WTC11 (cell line): ENCODE data around the gene LCE1D. TPM values are rescaled to one million over a fixed set of nuclear protein-coding genes. Genes with fewer than 3 reads are reported as not detected.

Experiments used
- ATAC-seq: fragments of 200-7000 bp; cut with Tn5 transposase; 2 replicates; pipeline ENCODE4 v1.10.0; 2021; ENCODE audit warnings: mild to moderate bottlenecking, moderate library complexity
- CTCF ChIA-PET: fragments of 300-600 bp; sonication (Branson Sonifier 250); formaldehyde crosslinking; loops from one replicate; lab custom pipeline; 2021; ENCODE audit warnings: antibody characterized with exemption; lab: Charles Lee
- POLR2A ChIA-PET: fragments of 350-600 bp; sonication (Branson Sonifier 250); formaldehyde crosslinking; loops from one replicate; lab custom pipeline; 2021; ENCODE audit warnings: antibody characterized with exemption; lab: Charles Lee
- DNase-seq: peaks from one replicate; pipeline ENCODE4 v3.0.0; 2021; ENCODE audit warnings: low spot score
- H3K27ac Mint-ChIP-seq: 2 replicates; pipeline ENCODE4 v1.8.0; 2021; ENCODE audit warnings: mixed read lengths
- H3K27me3 Mint-ChIP-seq: 2 replicates; pipeline ENCODE4 v1.8.0; 2021; ENCODE audit warnings: low read depth, mild to moderate bottlenecking, moderate library complexity, mixed read lengths
- H3K36me3 Mint-ChIP-seq: 2 replicates; pipeline ENCODE4 v1.8.0; 2021; ENCODE audit warnings: mixed read lengths
- H3K4me1 Mint-ChIP-seq: 2 replicates; pipeline ENCODE4 v1.8.0; 2022; ENCODE audit warnings: mixed read lengths
- H3K4me3 Mint-ChIP-seq: 2 replicates; pipeline ENCODE4 v1.8.0; 2021; ENCODE audit warnings: mild to moderate bottlenecking, moderate library complexity, mixed read lengths
- H3K9me3 Mint-ChIP-seq: 2 replicates; pipeline ENCODE4 v1.8.0; 2021; ENCODE audit warnings: mixed read lengths
- ARID4B ChIP-seq: sonication (generic); formaldehyde crosslinking; IDR thresholded peaks from 2 replicates; pipeline ENCODE4 v1.8.0; 2023; ENCODE audit warnings: missing genetic modification reagents, mild to moderate bottlenecking, borderline replicate concordance
- CREB1 ChIP-seq: sonication (generic); formaldehyde crosslinking; IDR thresholded peaks from 2 replicates; pipeline ENCODE4 v1.8.0; 2023; ENCODE audit warnings: mild to moderate bottlenecking, missing genetic modification reagents
- CREM ChIP-seq: sonication (generic); formaldehyde crosslinking; IDR thresholded peaks from 2 replicates; pipeline ENCODE4 v1.8.1; 2022; ENCODE audit warnings: mild to moderate bottlenecking, missing genetic modification reagents, moderate library complexity
- EMX1 ChIP-seq: fragments of 250-450 bp; sonication (Bioruptor Pico); IDR thresholded peaks from 2 replicates; pipeline ENCODE4 v1.8.0; 2021; ENCODE audit warnings: mild to moderate bottlenecking
- ERG ChIP-seq: fragments of 250-450 bp; sonication (Bioruptor Pico); IDR thresholded peaks from 2 replicates; pipeline ENCODE4 v1.8.0; 2021; ENCODE audit warnings: mild to moderate bottlenecking
- FOXK1 ChIP-seq: sonication (generic); formaldehyde crosslinking; IDR thresholded peaks from 2 replicates; pipeline ENCODE4 v1.8.0; 2022; ENCODE audit warnings: mild to moderate bottlenecking, moderate library complexity, missing genetic modification reagents
- HMGXB4 ChIP-seq: sonication (generic); formaldehyde crosslinking; IDR thresholded peaks from 2 replicates; pipeline ENCODE4 v1.8.1; 2023; ENCODE audit warnings: mild to moderate bottlenecking, moderate library complexity, missing genetic modification reagents
- IRF2 ChIP-seq: sonication (generic); formaldehyde crosslinking; IDR thresholded peaks from 2 replicates; pipeline ENCODE4 v1.8.0; 2022; ENCODE audit warnings: low read depth, missing genetic modification reagents, borderline replicate concordance
- KAT7 ChIP-seq: sonication (generic); formaldehyde crosslinking; IDR thresholded peaks from 2 replicates; pipeline ENCODE4 v1.8.1; 2023; ENCODE audit warnings: missing genetic modification reagents, mild to moderate bottlenecking, borderline replicate concordance
- MAX ChIP-seq: sonication (generic); formaldehyde crosslinking; IDR thresholded peaks from 2 replicates; pipeline ENCODE4 v1.8.0; 2022; ENCODE audit warnings: mild to moderate bottlenecking, missing genetic modification reagents
- MYBL2 ChIP-seq: sonication (generic); formaldehyde crosslinking; IDR thresholded peaks from 2 replicates; pipeline ENCODE4 v1.8.1; 2023; ENCODE audit warnings: mild to moderate bottlenecking, moderate library complexity, missing genetic modification reagents
- NFATC4 ChIP-seq: fragments of 250-450 bp; sonication (Bioruptor Pico); IDR thresholded peaks from 2 replicates; pipeline ENCODE4 v1.9.0; 2021; ENCODE audit warnings: mild to moderate bottlenecking
- NFYB ChIP-seq: sonication (generic); formaldehyde crosslinking; conservative IDR thresholded peaks from 2 replicates; pipeline ENCODE4 v1.8.0; 2022; ENCODE audit warnings: low read depth, missing genetic modification reagents
- NR1H2 ChIP-seq: sonication (generic); formaldehyde crosslinking; IDR thresholded peaks from 2 replicates; pipeline ENCODE4 v1.9.0; 2021; ENCODE audit warnings: mild to moderate bottlenecking, moderate library complexity, missing genetic modification reagents
- OVOL2 ChIP-seq: fragments of 250-450 bp; sonication (Bioruptor Pico); IDR thresholded peaks from 2 replicates; pipeline ENCODE4 v1.9.0; 2021; ENCODE audit warnings: mild to moderate bottlenecking, borderline replicate concordance
- RELA ChIP-seq: sonication (generic); formaldehyde crosslinking; IDR thresholded peaks from 2 replicates; pipeline ENCODE4 v1.8.1; 2022; ENCODE audit warnings: missing genetic modification reagents, mild to moderate bottlenecking, borderline replicate concordance
- TEAD1 ChIP-seq: sonication (generic); formaldehyde crosslinking; IDR thresholded peaks from 2 replicates; pipeline ENCODE4 v1.8.0; 2022; ENCODE audit warnings: mild to moderate bottlenecking, missing genetic modification reagents
- ZNF138 ChIP-seq: sonication (generic); formaldehyde crosslinking; conservative IDR thresholded peaks from 2 replicates; pipeline ENCODE4 v1.8.1; 2022; ENCODE audit warnings: mild to moderate bottlenecking, moderate library complexity, missing genetic modification reagents
- ZNF263 ChIP-seq: sonication (generic); formaldehyde crosslinking; IDR thresholded peaks from 2 replicates; pipeline ENCODE4 v1.8.1; 2022; ENCODE audit warnings: low read depth, mild to moderate bottlenecking, moderate library complexity, missing genetic modification reagents
- ZNF425 ChIP-seq: fragments of 250-450 bp; sonication (Bioruptor Pico); conservative IDR thresholded peaks from 2 replicates; pipeline ENCODE4 v1.9.0; 2021; ENCODE audit warnings: mild to moderate bottlenecking
- ZNF671 ChIP-seq: fragments of 250-450 bp; sonication (Bioruptor Pico); IDR thresholded peaks from 2 replicates; pipeline ENCODE4 v1.8.0; 2021; ENCODE audit warnings: mild to moderate bottlenecking
- total RNA-seq: library from RNA; stranded (reverse); gene quantifications from 3 replicates; pipeline ENCODE4 v1.2.3, GENCODE V29; 2021

LCE1D gene
- total RNA-seq, 1 experiment from 2014 or later = not detected

GRCh38 chr1:152795686-152796085 lies 835 bp upstream of the LCE1D start:
- ATAC-seq (no peak), DNase-seq (no peak)
- Mint-ChIP-seq H3K27ac (no peak overlapping the region), H3K36me3 (peaks cover 66% of the 10 kb centered on the region), H3K4me1 (no peaks in the 10 kb centered on the region), H3K27me3 (peaks cover 3% of the 10 kb centered on the region; the same call in 1 of the 2 replicates), H3K9me3 (peaks cover 82% of the 10 kb centered on the region)
- CTCF ChIA-PET = no interaction called here
- POLR2A ChIA-PET = no interaction called here
- TF ChIP-seq KAT7 (CRISPR knock-in tag) (no peak), NFYB (CRISPR knock-in tag) (no peak), NR1H2 (CRISPR knock-in tag) (no peak), ERG (CRISPR knock-in tag) (no peak), ZNF263 (CRISPR knock-in tag) (no peak), OVOL2 (CRISPR knock-in tag) (no peak), ZNF671 (no peak), ARID4B (CRISPR knock-in tag) (no peak), HMGXB4 (CRISPR knock-in tag) (no peak), MYBL2 (CRISPR knock-in tag) (no peak), TEAD1 (no peak)
- TF ChIP-seq, all 79 proteins: peak for 0
- no peak overlapping the region for H3K4me3 Mint-ChIP-seq

GRCh38 chr1:152801333-152801732 lies 4.8 kb downstream of the LCE1D start:
- H3K4me1 Mint-ChIP-seq = no peaks in the 10 kb centered on the region
- ChIA-PET POLR2A (no interaction called here), CTCF (no interaction called here)
- TF ChIP-seq CREB1 (CRISPR knock-in tag) = no peak
- no peak for TF ChIP-seq MYBL2 (CRISPR knock-in tag)
- TF ChIP-seq MAX = no peak
- no peak for TF ChIP-seq FOXK1 (CRISPR knock-in tag)
- TF ChIP-seq ZNF425 (CRISPR knock-in tag) = no peak
- no peak for TF ChIP-seq NFATC4
- no peak for TF ChIP-seq IRF2 (CRISPR knock-in tag)
- TF ChIP-seq RELA (CRISPR knock-in tag) = no peak
- TF ChIP-seq ZNF138 = no peak
- TF ChIP-seq CREM (CRISPR knock-in tag) = no peak
- no peak for TF ChIP-seq EMX1 (CRISPR knock-in tag)
- TF ChIP-seq NFYB (CRISPR knock-in tag) = no peak
- peaks cover 8% of the 10 kb centered on the region for H3K27me3 Mint-ChIP-seq
- no peak overlapping the region for H3K4me3 Mint-ChIP-seq
- peaks cover 73% of the 10 kb centered on the region for H3K36me3 Mint-ChIP-seq
- DNase-seq (no peak), ATAC-seq (no peak)
- H3K27ac Mint-ChIP-seq = no peak overlapping the region
- H3K9me3 Mint-ChIP-seq = peaks cover 87% of the 10 kb centered on the region
